Measurements from ENCODE around the gene REG4.
"Not testable (repeated sequence)": the region's sequence is repeated elsewhere in the genome, so short reads cannot be mapped to it uniquely, and the experiment has no call there.

The REG4 gene

DNA sequence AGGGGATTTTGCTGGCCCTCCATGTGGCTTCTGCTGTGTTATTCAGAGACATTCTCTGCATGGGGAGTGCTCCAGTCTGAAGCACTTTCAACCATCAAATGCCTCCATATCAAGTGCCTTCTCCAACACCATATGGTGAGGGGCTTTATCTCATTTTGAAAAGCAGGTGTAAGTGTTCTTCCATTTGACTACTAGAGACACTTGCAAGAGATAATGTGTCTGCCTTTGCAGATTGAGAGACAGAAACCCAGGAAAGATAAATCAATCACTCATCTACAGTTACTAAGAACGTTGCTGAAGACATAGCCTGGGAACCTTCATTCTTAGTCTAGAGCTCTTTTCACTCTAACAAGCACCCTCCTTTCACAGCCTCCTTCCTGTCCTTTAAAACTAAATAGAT lies 29.5 kb upstream of the REG4 start:
- DNase-seq (ENCODE audit: low read depth): no peak
- TF ChIP-seq, protein P1, sequence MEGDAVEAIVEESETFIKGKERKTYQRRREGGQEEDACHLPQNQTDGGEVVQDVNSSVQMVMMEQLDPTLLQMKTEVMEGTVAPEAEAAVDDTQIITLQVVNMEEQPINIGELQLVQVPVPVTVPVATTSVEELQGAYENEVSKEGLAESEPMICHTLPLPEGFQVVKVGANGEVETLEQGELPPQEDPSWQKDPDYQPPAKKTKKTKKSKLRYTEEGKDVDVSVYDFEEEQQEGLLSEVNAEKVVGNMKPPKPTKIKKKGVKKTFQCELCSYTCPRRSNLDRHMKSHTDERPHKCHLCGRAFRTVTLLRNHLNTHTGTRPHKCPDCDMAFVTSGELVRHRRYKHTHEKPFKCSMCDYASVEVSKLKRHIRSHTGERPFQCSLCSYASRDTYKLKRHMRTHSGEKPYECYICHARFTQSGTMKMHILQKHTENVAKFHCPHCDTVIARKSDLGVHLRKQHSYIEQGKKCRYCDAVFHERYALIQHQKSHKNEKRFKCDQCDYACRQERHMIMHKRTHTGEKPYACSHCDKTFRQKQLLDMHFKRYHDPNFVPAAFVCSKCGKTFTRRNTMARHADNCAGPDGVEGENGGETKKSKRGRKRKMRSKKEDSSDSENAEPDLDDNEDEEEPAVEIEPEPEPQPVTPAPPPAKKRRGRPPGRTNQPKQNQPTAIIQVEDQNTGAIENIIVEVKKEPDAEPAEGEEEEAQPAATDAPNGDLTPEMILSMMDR (IDR thresholded peaks at IDR 0.05; ENCODE audit: low read depth, low read length, missing control alignments): no peak
- no peak overlapping the region for H3K4me3 ChIP-seq (ENCODE audit: low read depth, low read length)
- in situ Hi-C loops (cut with HindIII; ENCODE audit: low sequenced_read_pairs): no loop called here

DNA sequence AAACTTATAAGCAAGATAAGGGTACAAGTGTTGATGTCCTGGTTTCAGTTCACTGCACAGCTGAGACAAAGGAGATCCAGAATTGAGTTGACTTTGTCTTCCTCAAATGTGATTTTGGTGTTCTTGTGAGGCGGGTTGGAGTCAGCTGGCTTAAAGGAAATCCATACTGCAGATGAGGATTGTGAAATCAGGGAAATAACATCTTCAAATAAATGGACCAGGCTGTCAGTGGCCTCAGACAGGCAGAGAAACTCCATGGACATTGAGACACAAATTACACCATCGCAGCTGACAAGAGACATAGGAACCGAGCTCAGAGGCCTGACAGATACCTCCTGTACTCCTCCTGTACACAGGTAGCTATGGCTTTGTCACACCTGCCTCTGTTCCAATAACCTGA lies 27.0 kb upstream of the REG4 start:
- no peak for DNase-seq (ENCODE audit: low read depth)
- TF ChIP-seq, protein P1 (IDR thresholded peaks at IDR 0.05; ENCODE audit: low read depth, low read length, missing control alignments): no peak
- H3K4me3 ChIP-seq (ENCODE audit: low read depth, low read length): no peak overlapping the region
- in situ Hi-C loops (cut with HindIII; ENCODE audit: low sequenced_read_pairs): no loop called here

DNA sequence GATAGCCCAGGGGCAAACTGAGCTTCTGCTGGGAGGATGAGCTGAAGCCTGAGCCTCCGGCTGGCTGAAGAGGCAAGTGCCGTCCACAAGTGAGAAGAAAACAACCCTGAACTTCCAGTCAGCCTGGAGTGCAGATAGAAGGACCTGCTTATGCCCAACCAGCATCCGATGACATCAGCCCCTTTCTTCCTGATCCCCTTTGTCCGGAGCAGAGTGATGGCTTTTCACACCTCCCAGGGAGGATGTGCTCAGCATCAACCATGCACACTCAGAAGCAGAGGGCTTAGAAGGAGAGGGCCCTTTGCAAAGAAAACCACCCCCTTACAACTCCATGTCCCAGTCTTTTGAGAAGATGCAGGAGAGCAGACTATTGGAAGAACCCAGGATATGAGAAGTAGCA lies 23.7 kb upstream of the REG4 start:
- DNase-seq (ENCODE audit: low read depth): no peak
- no peak overlapping the region for H3K4me3 ChIP-seq (ENCODE audit: low read depth, low read length)
- TF ChIP-seq, protein P1 (IDR thresholded peaks at IDR 0.05; ENCODE audit: low read depth, low read length, missing control alignments): no peak
- in situ Hi-C loops (cut with HindIII; ENCODE audit: low sequenced_read_pairs): no loop called here

DNA sequence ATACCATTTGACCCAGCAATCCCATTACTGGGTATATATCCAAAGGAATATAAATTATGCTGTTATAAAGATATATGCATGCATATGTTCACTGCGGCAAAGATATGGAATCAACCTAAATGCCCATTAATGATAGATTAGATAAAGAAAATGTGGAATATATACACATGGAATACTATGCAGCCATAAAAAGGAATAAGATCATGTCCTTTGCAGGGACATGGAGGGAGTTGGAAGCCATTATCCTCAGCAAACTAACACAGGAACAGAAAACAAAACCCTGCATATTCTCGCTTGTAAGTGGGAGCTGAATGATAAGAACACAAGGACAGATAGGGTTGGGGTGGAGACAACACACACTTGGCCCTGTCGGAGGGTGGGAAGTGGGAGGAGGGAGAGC lies 19.8 kb upstream of the REG4 start:
- in situ Hi-C loops (cut with HindIII; ENCODE audit: low sequenced_read_pairs): no loop called here
- TF ChIP-seq, protein P1 (IDR thresholded peaks at IDR 0.05; ENCODE audit: low read depth, low read length, missing control alignments): no peak
- no peak overlapping the region for H3K4me3 ChIP-seq (ENCODE audit: low read depth, low read length)
- no peak for DNase-seq (ENCODE audit: low read depth)

DNA sequence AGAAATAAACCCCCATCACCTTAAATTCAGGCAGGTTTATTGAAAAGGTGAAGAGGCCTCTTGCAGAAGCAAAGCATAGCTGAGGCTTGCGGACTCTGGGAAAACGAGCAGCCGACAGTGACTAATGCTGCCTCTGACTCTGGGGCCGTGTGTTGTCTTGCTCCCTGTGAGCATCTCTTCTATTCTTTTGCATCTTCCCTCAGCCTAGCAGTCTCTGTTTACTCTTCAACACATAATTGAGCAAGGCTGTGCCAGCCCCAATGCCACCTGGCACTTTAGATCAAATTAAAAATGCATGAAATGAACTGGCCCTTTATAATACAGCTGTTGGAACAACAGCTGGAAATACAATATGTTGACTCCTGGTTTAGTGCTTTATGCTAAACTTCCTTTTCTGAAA lies 18.4 kb upstream of the REG4 start:
- TF ChIP-seq, protein P1 (IDR thresholded peaks at IDR 0.05; ENCODE audit: low read depth, low read length, missing control alignments): no peak
- DNase-seq (ENCODE audit: low read depth): no peak
- no peak overlapping the region for H3K4me3 ChIP-seq (ENCODE audit: low read depth, low read length)
- in situ Hi-C loops (cut with HindIII; ENCODE audit: low sequenced_read_pairs): no loop called here

DNA sequence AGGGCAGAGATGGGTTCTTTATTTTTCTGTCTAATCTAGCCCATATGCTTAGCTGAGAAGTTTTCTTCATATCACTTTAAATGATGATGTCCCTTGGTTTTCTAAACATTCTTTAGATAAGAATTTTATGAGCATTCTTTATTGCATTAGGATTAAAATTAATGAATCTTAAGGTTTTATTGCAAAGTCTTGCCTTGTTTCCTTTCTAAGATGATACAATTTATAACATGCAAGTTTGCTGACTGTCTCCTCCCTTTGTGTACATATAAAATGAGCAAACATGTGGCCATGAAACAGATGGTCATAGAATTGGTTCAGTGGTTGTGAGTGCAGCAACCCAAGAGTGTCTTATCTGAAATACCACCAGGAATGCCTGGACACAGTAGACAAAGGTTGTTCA lies 17.7 kb upstream of the REG4 start:
- in situ Hi-C loops (cut with HindIII; ENCODE audit: low sequenced_read_pairs); DNase-seq (ENCODE audit: low read depth); H3K4me3 ChIP-seq (ENCODE audit: low read depth, low read length): not testable (repeated sequence)

DNA sequence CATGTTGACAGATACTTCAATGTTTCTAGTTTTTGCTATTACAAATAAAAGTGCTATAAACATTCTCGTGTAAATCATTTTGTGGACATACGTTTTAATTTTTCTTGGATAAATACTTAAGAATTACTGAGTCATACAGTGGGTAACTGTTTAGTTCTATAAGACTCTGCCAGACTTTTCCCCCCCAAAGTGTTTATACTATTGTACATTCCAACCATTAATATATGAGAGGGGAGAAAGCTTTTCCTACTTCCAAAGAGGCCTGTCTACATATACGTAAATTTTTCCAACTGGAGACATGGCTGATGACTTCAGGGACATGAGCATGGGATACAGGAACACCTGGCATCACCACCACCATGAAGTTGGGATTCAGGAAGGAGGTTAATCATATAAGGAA lies 17.0 kb upstream of the REG4 start:
- no peak for DNase-seq (ENCODE audit: low read depth)
- in situ Hi-C loops (cut with HindIII; ENCODE audit: low sequenced_read_pairs): no loop called here
- TF ChIP-seq, protein P1 (IDR thresholded peaks at IDR 0.05; ENCODE audit: low read depth, low read length, missing control alignments): no peak
- no peak overlapping the region for H3K4me3 ChIP-seq (ENCODE audit: low read depth, low read length)
